Measurements from ENCODE around the gene CASP8.
A peak's percentile ranks its signal among the peaks of the same experiment; 100 is the strongest.

- TF ChIP-seq EZH2 (IDR thresholded peaks at IDR 0.05; ENCODE audit: borderline replicate concordance) (no peak), CTCF (IDR thresholded peaks at IDR 0.05; ENCODE audit: poor library complexity) (peak; percentile 93)
Observed at GRCh38 chr2:201231781-201232466, 28.4 kb upstream of the CASP8 start.

Measured in hepatocyte (in vitro differentiated cells).